HepG2 (cell line): Measurements from ENCODE around the gene TUBG1. TPM values are rescaled to one million over a fixed set of nuclear protein-coding genes. Genes with fewer than 3 reads are reported as not detected.

Experiments used
- ARNT2 ChIP-seq: sonication (generic); formaldehyde crosslinking; IDR thresholded peaks from 2 replicates; pipeline ENCODE4 v1.8.0; 2022; ENCODE audit warnings: mild to moderate bottlenecking, low read depth, missing genetic modification reagents, moderate library complexity
- ATF7-NPFF ChIP-seq: sonication (generic); formaldehyde crosslinking; IDR thresholded peaks from 2 replicates; pipeline ENCODE4 v1.8.1; 2023; ENCODE audit warnings: mild to moderate bottlenecking, low read depth, missing genetic modification reagents, moderate library complexity
- ATM ChIP-seq: fragments of 450-650 bp; IDR thresholded peaks from 2 replicates; pipeline ENCODE4 v1.7.1; 2017; ENCODE audit warnings: mild to moderate bottlenecking, borderline replicate concordance
- DNMT3B ChIP-seq: conservative IDR thresholded peaks from 2 replicates; pipeline ENCODE4 v1.6.1; 2016; ENCODE audit warnings: missing biosample characterization, control low read depth
- GPN1 ChIP-seq: sonication (generic); formaldehyde crosslinking; IDR thresholded peaks from 2 replicates; pipeline ENCODE4 v1.5.1; 2020; ENCODE audit warnings: missing genetic modification reagents, borderline replicate concordance
- GTF2F1 ChIP-seq: fragments of 150-350 bp; IDR thresholded peaks from 2 replicates; pipeline ENCODE4 v1.6.1; 2014; ENCODE audit warnings: low read length
- JDP2 ChIP-seq: sonication (generic); formaldehyde crosslinking; IDR thresholded peaks from 2 replicates; pipeline ENCODE4 v1.8.1; 2022; ENCODE audit warnings: missing genetic modification reagents, borderline replicate concordance
- KLF11 ChIP-seq: IDR thresholded peaks from 2 replicates; pipeline ENCODE4 v1.6.1; 2016; ENCODE audit warnings: missing compliant biosample characterization
- LCORL ChIP-seq, 2 experiments: fragments of 450-650 bp in 1 of 2; sonication (generic) in 1 of 2; formaldehyde crosslinking in 1 of 2; IDR thresholded peaks; 2 replicates each; pipeline versions ENCODE4 v1.5.0 to v1.6.1; 2017 to 2020; ENCODE audit warnings: antibody characterized with exemption in 1 of 2, missing genetic modification reagents in 1 of 2
- MTA3 ChIP-seq: sonication (generic); formaldehyde crosslinking; IDR thresholded peaks from 2 replicates; pipeline ENCODE4 v1.4.0; 2020; ENCODE audit warnings: missing genetic modification reagents
- MTF1 ChIP-seq: sonication (generic); formaldehyde crosslinking; IDR thresholded peaks from 2 replicates; pipeline ENCODE4 v1.5.0; 2020; ENCODE audit warnings: missing genetic modification reagents
- NFRKB ChIP-seq: fragments of 450-650 bp; IDR thresholded peaks from 2 replicates; pipeline ENCODE4 v1.6.1; 2017
- RBM39 ChIP-seq: fragments of 200-400 bp; formaldehyde crosslinking; IDR thresholded peaks from one replicate; pipeline ENCODE4 v1.6.1; 2018; ENCODE audit warnings: antibody characterized with exemption, mild to moderate bottlenecking, low read depth, low read length; ENCODE audit not compliant: poor library complexity, severe bottlenecking
- SIX4 ChIP-seq: sonication (generic); formaldehyde crosslinking; IDR thresholded peaks from 2 replicates; pipeline ENCODE4 v1.4.0; 2020; ENCODE audit warnings: missing genetic modification reagents
- ZFYVE20 ChIP-seq: sonication (generic); formaldehyde crosslinking; IDR thresholded peaks from 2 replicates; pipeline ENCODE4 v1.8.0; 2023; ENCODE audit warnings: low read depth, mild to moderate bottlenecking, moderate library complexity, missing genetic modification reagents, borderline replicate concordance
- ZNF12 ChIP-seq: sonication (generic); formaldehyde crosslinking; IDR thresholded peaks from 2 replicates; pipeline ENCODE4 v1.5.0; 2020; ENCODE audit warnings: missing genetic modification reagents
- ZNF234 ChIP-seq: sonication (generic); formaldehyde crosslinking; conservative IDR thresholded peaks from 2 replicates; pipeline ENCODE4 v1.5.1; 2020; ENCODE audit warnings: mild to moderate bottlenecking, missing genetic modification reagents
- ZNF282 ChIP-seq: fragments of 450-650 bp; IDR thresholded peaks from 2 replicates; pipeline ENCODE4 v1.6.1; 2018; ENCODE audit not compliant: partially characterized antibody
- ZNF3 ChIP-seq: IDR thresholded peaks from 2 replicates; pipeline ENCODE4 v1.7.0; 2017; ENCODE audit warnings: inconsistent platforms
- ZNF562 ChIP-seq: sonication (generic); formaldehyde crosslinking; IDR thresholded peaks from 2 replicates; pipeline ENCODE4 v1.8.0; 2022; ENCODE audit warnings: missing genetic modification reagents, borderline replicate concordance
- ZNF772 ChIP-seq: sonication (generic); formaldehyde crosslinking; IDR thresholded peaks from 2 replicates; pipeline ENCODE4 v1.5.0; 2020; ENCODE audit warnings: mild to moderate bottlenecking, missing genetic modification reagents
- ZNF816 ChIP-seq: sonication (generic); formaldehyde crosslinking; IDR thresholded peaks from 2 replicates; pipeline ENCODE4 v1.8.0; 2022; ENCODE audit warnings: missing genetic modification reagents, mild to moderate bottlenecking, borderline replicate concordance
- ZSCAN31 ChIP-seq: sonication (generic); formaldehyde crosslinking; IDR thresholded peaks from 2 replicates; pipeline ENCODE4 v1.5.0; 2020; ENCODE audit warnings: low read depth, mild to moderate bottlenecking, missing genetic modification reagents
- polyA plus RNA-seq, 8 experiments: library from polyadenylated mRNA; depleted of rRNA in 3 of 8; stranded (reverse) in 7 of 8; unstranded in 1 of 8; fragments of >200 nt; fragmentation: Illumina TruSeq in 4 of 8; extraction: Trizol in 4 of 8; gene quantifications; 2 replicates each; pipeline versions ENCODE4 v1.2.1 to v1.2.3, GENCODE V29; 2011 to 2016; ENCODE audit warnings: low read depth in 4 of 8, missing spikeins in 1 of 8, mixed read lengths in 1 of 8; ENCODE audit not compliant: insufficient read depth in 1 of 8
- total RNA-seq, 5 experiments: library from RNA; depleted of rRNA; stranded (reverse); fragments of >200 nt; fragmentation: Illumina TruSeq; extraction: Trizol; gene quantifications; 2 replicates each; pipeline ENCODE4 v1.2.3, GENCODE V29; 2016; ENCODE audit warnings: low read depth in 1 of 5
- TF ChIP-seq, protein P1 (sequence below): sonication (generic); formaldehyde crosslinking; IDR thresholded peaks from 2 replicates; pipeline ENCODE4 v1.5.0; 2020; ENCODE audit warnings: mild to moderate bottlenecking, missing genetic modification reagents, moderate library complexity
- TF ChIP-seq, protein P2 (sequence below): sonication (generic); formaldehyde crosslinking; IDR thresholded peaks from 2 replicates; pipeline ENCODE4 v1.4.0; 2020; ENCODE audit warnings: mild to moderate bottlenecking, missing genetic modification reagents
- TF ChIP-seq, protein P3 (sequence below): sonication (generic); formaldehyde crosslinking; IDR thresholded peaks from 2 replicates; pipeline ENCODE4 v1.8.1; 2022; ENCODE audit warnings: low read depth, mild to moderate bottlenecking, missing genetic modification reagents

TUBG1 gene
- total and polyA plus RNA-seq, 2 of the 13 experiments (the other 11 are each of a cell fraction or from before 2014, with no cell fraction given), result 74.1 to 137 TPM

GRCh38 chr17:42561897-42562387 is 47.5 kb upstream of the TUBG1 start, which contains the start of gene COASY (continued):
- TF ChIP-seq ARNT2 (CRISPR knock-in tag), result peak; percentile 99; the same call in 1 of the 2 replicates
- no peak for TF ChIP-seq ZNF562 (CRISPR knock-in tag)
- TF ChIP-seq, protein P1, sequence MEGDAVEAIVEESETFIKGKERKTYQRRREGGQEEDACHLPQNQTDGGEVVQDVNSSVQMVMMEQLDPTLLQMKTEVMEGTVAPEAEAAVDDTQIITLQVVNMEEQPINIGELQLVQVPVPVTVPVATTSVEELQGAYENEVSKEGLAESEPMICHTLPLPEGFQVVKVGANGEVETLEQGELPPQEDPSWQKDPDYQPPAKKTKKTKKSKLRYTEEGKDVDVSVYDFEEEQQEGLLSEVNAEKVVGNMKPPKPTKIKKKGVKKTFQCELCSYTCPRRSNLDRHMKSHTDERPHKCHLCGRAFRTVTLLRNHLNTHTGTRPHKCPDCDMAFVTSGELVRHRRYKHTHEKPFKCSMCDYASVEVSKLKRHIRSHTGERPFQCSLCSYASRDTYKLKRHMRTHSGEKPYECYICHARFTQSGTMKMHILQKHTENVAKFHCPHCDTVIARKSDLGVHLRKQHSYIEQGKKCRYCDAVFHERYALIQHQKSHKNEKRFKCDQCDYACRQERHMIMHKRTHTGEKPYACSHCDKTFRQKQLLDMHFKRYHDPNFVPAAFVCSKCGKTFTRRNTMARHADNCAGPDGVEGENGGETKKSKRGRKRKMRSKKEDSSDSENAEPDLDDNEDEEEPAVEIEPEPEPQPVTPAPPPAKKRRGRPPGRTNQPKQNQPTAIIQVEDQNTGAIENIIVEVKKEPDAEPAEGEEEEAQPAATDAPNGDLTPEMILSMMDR, result no peak
- TF ChIP-seq ZFYVE20, result no peak
- TF ChIP-seq ZNF772 (CRISPR knock-in tag), result peak; percentile 86; the same call in 1 of the 2 replicates
- TF ChIP-seq ATF7-NPFF, result peak; percentile 13
- no peak; the same call in 1 of the 2 replicates for TF ChIP-seq GPN1 (CRISPR knock-in tag)
- TF ChIP-seq MTA3 (CRISPR knock-in tag), result no peak
- no peak for TF ChIP-seq DNMT3B (CRISPR knock-in tag)
- TF ChIP-seq, protein P2, sequence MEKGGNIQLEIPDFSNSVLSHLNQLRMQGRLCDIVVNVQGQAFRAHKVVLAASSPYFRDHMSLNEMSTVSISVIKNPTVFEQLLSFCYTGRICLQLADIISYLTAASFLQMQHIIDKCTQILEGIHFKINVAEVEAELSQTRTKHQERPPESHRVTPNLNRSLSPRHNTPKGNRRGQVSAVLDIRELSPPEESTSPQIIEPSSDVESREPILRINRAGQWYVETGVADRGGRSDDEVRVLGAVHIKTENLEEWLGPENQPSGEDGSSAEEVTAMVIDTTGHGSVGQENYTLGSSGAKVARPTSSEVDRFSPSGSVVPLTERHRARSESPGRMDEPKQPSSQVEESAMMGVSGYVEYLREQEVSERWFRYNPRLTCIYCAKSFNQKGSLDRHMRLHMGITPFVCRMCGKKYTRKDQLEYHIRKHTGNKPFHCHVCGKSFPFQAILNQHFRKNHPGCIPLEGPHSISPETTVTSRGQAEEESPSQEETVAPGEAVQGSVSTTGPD, result no peak
- no peak; the same call in 1 of the 2 replicates for TF ChIP-seq MTF1 (CRISPR knock-in tag)
- TF ChIP-seq SIX4 (CRISPR knock-in tag), result peak; percentile 81
- TF ChIP-seq JDP2, result no peak
- no peak for TF ChIP-seq LCORL (IDR thresholded peaks at IDR 0.05)
- TF ChIP-seq LCORL (CRISPR knock-in tag; IDR thresholded peaks at IDR 0.05), result peak; percentile 74; the same call in 1 of the 2 replicates
- TF ChIP-seq ZNF282, result no peak
- TF ChIP-seq KLF11, result no peak; the same call in 1 of the 2 replicates
- 0 out of 2 replicates have a peak, but pooled peaks have one; percentile 39 for TF ChIP-seq ZSCAN31 (CRISPR knock-in tag)
- TF ChIP-seq ZNF12 (CRISPR knock-in tag), result peak; percentile 21; the same call in 1 of the 2 replicates
- TF ChIP-seq ZNF234 (CRISPR knock-in tag), result 0 out of 2 replicates have a peak, but pooled peaks have one; percentile 24
- no peak for TF ChIP-seq RBM39
- peak; percentile 82 for TF ChIP-seq GTF2F1
- no peak; the same call in 1 of the 2 replicates for TF ChIP-seq ZNF3 (CRISPR knock-in tag)
- TF ChIP-seq NFRKB, result no peak
- TF ChIP-seq ATM, result no peak
- TF ChIP-seq, protein P3, sequence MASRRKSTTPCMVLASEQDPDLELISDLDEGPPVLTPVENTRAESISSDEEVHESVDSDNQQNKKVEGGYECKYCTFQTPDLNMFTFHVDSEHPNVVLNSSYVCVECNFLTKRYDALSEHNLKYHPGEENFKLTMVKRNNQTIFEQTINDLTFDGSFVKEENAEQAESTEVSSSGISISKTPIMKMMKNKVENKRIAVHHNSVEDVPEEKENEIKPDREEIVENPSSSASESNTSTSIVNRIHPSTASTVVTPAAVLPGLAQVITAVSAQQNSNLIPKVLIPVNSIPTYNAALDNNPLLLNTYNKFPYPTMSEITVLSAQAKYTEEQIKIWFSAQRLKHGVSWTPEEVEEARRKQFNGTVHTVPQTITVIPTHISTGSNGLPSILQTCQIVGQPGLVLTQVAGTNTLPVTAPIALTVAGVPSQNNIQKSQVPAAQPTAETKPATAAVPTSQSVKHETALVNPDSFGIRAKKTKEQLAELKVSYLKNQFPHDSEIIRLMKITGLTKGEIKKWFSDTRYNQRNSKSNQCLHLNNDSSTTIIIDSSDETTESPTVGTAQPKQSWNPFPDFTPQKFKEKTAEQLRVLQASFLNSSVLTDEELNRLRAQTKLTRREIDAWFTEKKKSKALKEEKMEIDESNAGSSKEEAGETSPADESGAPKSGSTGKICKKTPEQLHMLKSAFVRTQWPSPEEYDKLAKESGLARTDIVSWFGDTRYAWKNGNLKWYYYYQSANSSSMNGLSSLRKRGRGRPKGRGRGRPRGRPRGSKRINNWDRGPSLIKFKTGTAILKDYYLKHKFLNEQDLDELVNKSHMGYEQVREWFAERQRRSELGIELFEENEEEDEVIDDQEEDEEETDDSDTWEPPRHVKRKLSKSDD (CRISPR knock-in tag), result 0 out of 2 replicates have a peak, but pooled peaks have one; percentile 55
- peak; percentile 46; the same call in 1 of the 2 replicates for TF ChIP-seq ZNF816 (CRISPR knock-in tag)
